Neural progenitor cell (in vitro differentiated cells): ENCODE measurements around the gene LDB3.

Source experiments
- CTCF ChIP-seq: fragments of 200-600 bp; sonication (generic); IDR thresholded peaks from 2 replicates; pipeline ENCODE4 v1.5.1; 2017; ENCODE audit warnings: antibody characterized with exemption, mild to moderate bottlenecking
- EZH2 ChIP-seq: fragments of 200-600 bp; sonication (generic); IDR thresholded peaks from 2 replicates; pipeline ENCODE4 v1.6.1; 2017; ENCODE audit warnings: antibody characterized with exemption, mild to moderate bottlenecking, moderate library complexity
- EZH2phosphoT487 ChIP-seq: fragments of 200-600 bp; sonication (generic); IDR thresholded peaks from 2 replicates; pipeline ENCODE4 v1.6.1; 2017; ENCODE audit warnings: antibody characterized with exemption

- TF ChIP-seq CTCF (no peak), EZH2phosphoT487 (no peak), EZH2 (no peak)
Observed at GRCh38 chr10:86649471-86650150, 18.7 kb upstream of the LDB3 start.
